OCI-LY1 (cell line): ENCODE measurements around the gene CENPS.
"Not testable (repeated sequence)": the region's sequence is repeated elsewhere in the genome, so short reads cannot be mapped to it uniquely, and the experiment has no call there.

Experiments used
- H2AFZ ChIP-seq: fragments of 200-600 bp; sonication (generic), shearing (Covaris generic); 2 replicates; pipeline ENCODE4 v1.6.0; 2014; ENCODE audit warnings: antibody characterized with exemption, mild to moderate bottlenecking, low read length
- H3F3A ChIP-seq: fragments of 200-600 bp; sonication (generic), shearing (Covaris generic); 2 replicates; pipeline ENCODE4 v1.6.0; 2014; ENCODE audit warnings: mild to moderate bottlenecking, antibody characterized with exemption, low read length, moderate library complexity; ENCODE audit not compliant: insufficient read depth
- H3K27ac ChIP-seq: fragments of 200-600 bp; sonication (generic); 2 replicates; pipeline ENCODE4 v1.5.1; 2014; ENCODE audit warnings: low read length, mixed run types, mild to moderate bottlenecking, low read depth; ENCODE audit not compliant: poor library complexity, severe bottlenecking
- H3K27me3 ChIP-seq: fragments of 200-600 bp; sonication (generic); 2 replicates; pipeline ENCODE4 v1.6.0; 2014; ENCODE audit warnings: antibody characterized with exemption, mild to moderate bottlenecking, low read length, moderate library complexity; ENCODE audit not compliant: insufficient read depth
- H3K36me3 ChIP-seq: fragments of 200-600 bp; sonication (generic); 2 replicates; pipeline ENCODE4 v1.6.1; 2014; ENCODE audit warnings: mild to moderate bottlenecking, antibody characterized with exemption, low read length, moderate library complexity, mixed read lengths; ENCODE audit not compliant: insufficient read depth
- H3K4me1 ChIP-seq: fragments of 200-600 bp; sonication (generic); 2 replicates; pipeline ENCODE4 v1.5.1; 2014; ENCODE audit warnings: mild to moderate bottlenecking, low read length, moderate library complexity; ENCODE audit not compliant: insufficient read depth, severe bottlenecking
- H3K4me2 ChIP-seq: fragments of 200-600 bp; sonication (generic), shearing (Covaris generic); 2 replicates; pipeline ENCODE4 v1.6.1; 2014; ENCODE audit warnings: low read length
- H3K4me3 ChIP-seq: fragments of 200-600 bp; sonication (generic); 2 replicates; pipeline ENCODE4 v1.5.1; 2014; ENCODE audit warnings: low read length, low read depth, mild to moderate bottlenecking, mixed read lengths; ENCODE audit not compliant: poor library complexity, severe bottlenecking
- H3K79me2 ChIP-seq: fragments of 200-600 bp; shearing (Covaris generic); 2 replicates; pipeline ENCODE4 v1.6.1; 2016; ENCODE audit warnings: mixed run types, low read length, mixed read lengths; ENCODE audit not compliant: insufficient read depth
- H3K9ac ChIP-seq: fragments of 200-600 bp; sonication (generic), shearing (Covaris generic); 2 replicates; pipeline ENCODE4 v1.6.1; 2014; ENCODE audit warnings: mild to moderate bottlenecking, low read length, mixed read lengths
- H3K9me2 ChIP-seq: fragments of 200-600 bp; sonication (generic), shearing (Covaris generic); 2 replicates; pipeline ENCODE4 v1.6.1; 2014; ENCODE audit warnings: low read depth, mild to moderate bottlenecking, low read length, mixed read lengths
- H3K9me3 ChIP-seq: fragments of 200-600 bp; shearing (Covaris generic); 2 replicates; pipeline ENCODE4 v1.6.1; 2014; ENCODE audit warnings: low read length, mixed read lengths
- H4K20me1 ChIP-seq: fragments of 200-600 bp; sonication (generic), shearing (Covaris generic); 2 replicates; pipeline ENCODE4 v1.6.0; 2016; ENCODE audit warnings: mild to moderate bottlenecking, low read length; ENCODE audit not compliant: insufficient read depth
- EZH2 ChIP-seq: fragments of 200-600 bp; sonication (generic), shearing (Covaris generic); IDR thresholded peaks from 2 replicates; pipeline ENCODE4 v1.8.0; 2017; ENCODE audit warnings: borderline replicate concordance, mixed run types, mild to moderate bottlenecking, antibody characterized with exemption, low read length, moderate library complexity, mixed read lengths
- TF ChIP-seq, protein P1 (sequence below): fragments of 200-600 bp; sonication (generic), shearing (Covaris generic); IDR thresholded peaks from 2 replicates; pipeline ENCODE4 v1.5.1; 2017; ENCODE audit warnings: mild to moderate bottlenecking, antibody characterized with exemption, low read length, moderate library complexity, mixed read lengths

Gene CENPS

DNA sequence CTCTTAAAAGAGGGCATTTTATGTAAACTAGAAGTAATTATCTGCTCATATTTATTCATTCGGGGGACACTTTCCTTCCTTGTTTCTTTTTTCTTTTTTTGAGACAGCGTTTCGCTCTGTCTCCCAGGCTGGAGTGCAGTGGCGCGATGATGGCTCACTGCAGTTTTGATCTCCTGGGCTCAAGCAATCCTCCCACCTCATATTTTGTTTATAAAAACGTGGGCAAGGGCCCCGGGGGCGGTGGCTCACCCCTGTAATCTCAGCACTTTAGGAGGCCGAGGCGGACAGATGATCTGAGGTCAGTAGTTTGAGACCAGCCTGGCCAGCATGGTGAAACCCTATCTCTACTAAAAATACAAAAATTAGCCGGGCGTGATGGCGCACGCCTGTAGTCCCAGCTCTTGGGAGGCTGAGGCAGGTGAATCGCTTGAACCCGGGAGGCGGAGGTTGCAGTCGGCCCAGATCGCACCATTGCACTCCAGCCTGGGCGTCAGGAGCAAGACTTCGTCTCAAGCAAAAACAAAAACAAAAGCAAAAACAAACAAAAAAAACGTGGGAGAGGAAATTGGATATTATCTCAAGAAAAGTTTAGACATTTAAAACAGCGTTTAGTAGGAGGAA lies 43.0 kb downstream of the CENPS start:
- H2AFZ ChIP-seq, result peak overlapping the region; percentile 71
- H3K27ac ChIP-seq, result peak overlapping the region; percentile 92
- H3K4me1 ChIP-seq, result peaks cover 43% of the 10 kb centered on the region

DNA sequence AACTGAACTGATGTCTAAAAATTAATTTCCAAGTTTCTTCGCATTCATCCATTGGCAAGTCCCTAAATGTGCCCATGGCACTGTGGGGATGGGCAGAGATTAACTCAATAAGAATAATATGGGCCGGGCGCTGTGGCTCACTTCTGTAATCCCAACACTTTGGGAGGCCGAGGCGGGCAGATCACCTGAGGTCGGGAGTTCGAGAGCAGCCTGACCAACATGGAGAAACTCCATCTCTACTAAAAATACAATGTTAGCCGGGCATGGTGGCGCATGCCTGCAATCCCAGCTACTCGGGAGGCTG lies 44.0 kb downstream of the CENPS start:
- H4K20me1 ChIP-seq, H2AFZ ChIP-seq: not testable (repeated sequence)
- H3K4me3 ChIP-seq, result peak overlapping the region; percentile 97

More for the DNA sequence above, 43.0 kb downstream of the CENPS start:
- H3K4me2 ChIP-seq, result peak overlapping the region; percentile 80
- H3K4me3 ChIP-seq, result peak overlapping the region; percentile 83
- H3K9me2 ChIP-seq, result no peaks in the 10 kb centered on the region
- H3F3A ChIP-seq, result no peaks in the 10 kb centered on the region
- H3K9me3 ChIP-seq, result no peaks in the 10 kb centered on the region
- no peaks in the 10 kb centered on the region for H3K27me3 ChIP-seq
- peaks cover 11% of the 10 kb centered on the region for H3K36me3 ChIP-seq
- peaks cover 8% of the 10 kb centered on the region; the same call in 1 of the 2 replicates for H3K79me2 ChIP-seq
- TF ChIP-seq, protein P1, sequence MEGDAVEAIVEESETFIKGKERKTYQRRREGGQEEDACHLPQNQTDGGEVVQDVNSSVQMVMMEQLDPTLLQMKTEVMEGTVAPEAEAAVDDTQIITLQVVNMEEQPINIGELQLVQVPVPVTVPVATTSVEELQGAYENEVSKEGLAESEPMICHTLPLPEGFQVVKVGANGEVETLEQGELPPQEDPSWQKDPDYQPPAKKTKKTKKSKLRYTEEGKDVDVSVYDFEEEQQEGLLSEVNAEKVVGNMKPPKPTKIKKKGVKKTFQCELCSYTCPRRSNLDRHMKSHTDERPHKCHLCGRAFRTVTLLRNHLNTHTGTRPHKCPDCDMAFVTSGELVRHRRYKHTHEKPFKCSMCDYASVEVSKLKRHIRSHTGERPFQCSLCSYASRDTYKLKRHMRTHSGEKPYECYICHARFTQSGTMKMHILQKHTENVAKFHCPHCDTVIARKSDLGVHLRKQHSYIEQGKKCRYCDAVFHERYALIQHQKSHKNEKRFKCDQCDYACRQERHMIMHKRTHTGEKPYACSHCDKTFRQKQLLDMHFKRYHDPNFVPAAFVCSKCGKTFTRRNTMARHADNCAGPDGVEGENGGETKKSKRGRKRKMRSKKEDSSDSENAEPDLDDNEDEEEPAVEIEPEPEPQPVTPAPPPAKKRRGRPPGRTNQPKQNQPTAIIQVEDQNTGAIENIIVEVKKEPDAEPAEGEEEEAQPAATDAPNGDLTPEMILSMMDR, result no peak
- no peak for TF ChIP-seq EZH2
- peak overlapping the region; percentile 70 for H3K9ac ChIP-seq
- no peaks in the 10 kb centered on the region for H4K20me1 ChIP-seq

DNA sequence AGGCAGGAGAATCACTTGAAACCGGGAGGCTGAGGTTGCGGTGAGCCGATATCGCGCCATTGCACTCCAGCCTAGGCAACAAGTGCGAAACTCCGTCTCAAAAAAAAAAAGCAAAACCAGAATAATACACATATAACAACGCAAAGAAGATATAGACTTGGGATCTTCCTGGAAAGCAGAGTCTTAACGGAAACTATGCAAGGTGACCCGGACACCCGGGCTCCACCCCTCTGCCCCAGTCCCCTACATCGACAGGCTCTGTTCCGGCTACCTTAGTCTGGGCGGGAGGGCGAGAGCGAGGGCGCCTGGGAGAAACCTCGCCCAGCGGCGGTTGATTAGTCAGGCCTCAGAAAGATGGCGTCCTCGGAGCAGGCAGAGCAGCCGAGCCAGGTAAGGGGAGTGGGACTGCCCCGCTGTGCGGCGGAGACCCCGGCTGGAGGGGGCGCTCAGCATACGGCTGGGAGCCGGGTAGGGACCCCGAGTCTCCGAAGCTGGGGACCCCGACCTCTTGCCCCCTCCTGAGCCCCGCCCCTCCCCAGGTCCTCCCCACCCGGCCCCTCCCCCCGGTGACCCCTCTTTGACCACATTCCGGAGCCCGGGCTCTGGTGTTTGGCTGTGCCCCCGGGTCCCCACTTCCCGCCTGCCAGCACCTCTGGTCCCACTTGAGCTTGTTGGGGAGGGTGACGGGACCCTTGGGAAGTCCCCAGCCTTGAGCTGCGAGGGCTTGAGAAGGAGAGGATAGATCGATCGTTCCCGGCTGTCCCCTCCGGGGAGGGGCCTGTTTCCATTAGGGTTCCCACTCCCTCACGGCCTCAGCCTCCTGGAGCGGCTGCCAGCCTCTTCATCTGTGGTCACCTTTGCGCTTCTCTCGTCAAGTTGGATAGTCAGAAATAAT lies 44.6 kb downstream of the CENPS start, which contains the start of gene PEX14:
Gene PEX14, plus strand, starts transcription at position 338 of the 895 bp plus-strand sequence. Its CDS starts 17 bp downstream, at position 355.
- H3K9me3 ChIP-seq, result no peaks in the 10 kb centered on the region

More for the DNA sequence above, 44.0 kb downstream of the CENPS start:
- not testable (repeated sequence) for H3K36me3 ChIP-seq, H3F3A ChIP-seq, H3K27me3 ChIP-seq, H3K79me2 ChIP-seq, H3K9me3 ChIP-seq, H3K9ac ChIP-seq, H3K9me2 ChIP-seq
- Histone ChIP-seq H3K4me1 (peaks cover 43% of the 10 kb centered on the region), H3K4me2 (peak overlapping the region; percentile 83), H3K27ac (peak overlapping the region; percentile 92)

More for the DNA sequence above, 44.6 kb downstream of the CENPS start, which contains the start of gene PEX14:
- Histone ChIP-seq H3K36me3 (no peaks in the 10 kb centered on the region), H4K20me1 (no peaks in the 10 kb centered on the region), H3K27ac (peak within 1 kb of the TSS; percentile 92), H3K79me2 (peaks cover 14% of the 10 kb centered on the region; the same call in 1 of the 2 replicates), H3K9ac (peak within 1 kb of the TSS; percentile 93), H3K4me2 (peak within 1 kb of the TSS; percentile 83), H3F3A (no peaks in the 10 kb centered on the region), H3K9me2 (no peaks in the 10 kb centered on the region), H3K4me3 (peak within 1 kb of the TSS; percentile 97), H3K27me3 (no peaks in the 10 kb centered on the region), H2AFZ (no peak within 1 kb of the TSS), H3K4me1 (peaks cover 43% of the 10 kb centered on the region)
- TF ChIP-seq, protein P1, result no peak
